Upper lobe of right lung (tissue), 1 donor: ENCODE data around the gene ZNF205. TPM values are rescaled to one million over a fixed set of nuclear protein-coding genes. Genes with fewer than 3 reads are reported as not detected.

Experiments used
- ATAC-seq: fragments of 200-7000 bp; cut with Tn5 transposase; one replicate; pipeline ENCODE4 v1.9.1; 2020; ENCODE audit warnings: mild to moderate bottlenecking, moderate library complexity
- DNase-seq: peaks from one replicate; pipeline ENCODE4 v3.0.0-alpha.2; 2020
- H3K27ac ChIP-seq: fragments of 200-600 bp; one replicate; pipeline ENCODE4 v1.8.0; 2022
- H3K27me3 ChIP-seq: fragments of 200-600 bp; one replicate; pipeline ENCODE4 v1.8.0; 2022; ENCODE audit warnings: mild to moderate bottlenecking
- H3K36me3 ChIP-seq: fragments of 200-600 bp; one replicate; pipeline ENCODE4 v1.8.0; 2022
- H3K4me1 ChIP-seq: fragments of 200-600 bp; one replicate; pipeline ENCODE4 v1.8.0; 2022
- H3K4me3 ChIP-seq: fragments of 200-600 bp; one replicate; pipeline ENCODE4 v1.8.0; 2022; ENCODE audit warnings: mild to moderate bottlenecking
- H3K9me3 ChIP-seq: fragments of 200-600 bp; one replicate; pipeline ENCODE4 v1.8.0; 2022
- intact Hi-C: fragments of 100-400 bp; cut with DNase I; formaldehyde crosslinking; loops from one replicate; pipeline ENCODE4 v1.11.0; 2022
- total RNA-seq: library from RNA; stranded (reverse); fragmentation: NEBNext Ultra II Directional; extraction: Animal tissue kit (Norgen Biotek cat#: 25700); gene quantifications from one replicate; pipeline ENCODE4 v1.2.1, GENCODE V29; 2021
- TF ChIP-seq, protein P1 (sequence below): fragments of 200-600 bp; IDR thresholded peaks from one replicate; pipeline ENCODE4 v1.8.0; 2022; ENCODE audit warnings: antibody characterized with exemption
- donor health status: DM: no; HTN: yes; CAD: no; lungs with severe emphysema.

The ZNF205 gene
- total RNA-seq, 1 donor from 2014 or later, result 11.7 TPM

- peaks cover 13% of the 10 kb centered on the region for H3K4me1 ChIP-seq
- peak overlapping the region; percentile 85 for H3K27ac ChIP-seq
- no peaks in the 10 kb centered on the region for H3K36me3 ChIP-seq
- H3K27me3 ChIP-seq, result no peaks in the 10 kb centered on the region
- peak overlapping the region; percentile 76 for H3K4me3 ChIP-seq
- DNase-seq, result peak; percentile 97
- H3K9me3 ChIP-seq, result no peaks in the 10 kb centered on the region
- TF ChIP-seq, protein P1, sequence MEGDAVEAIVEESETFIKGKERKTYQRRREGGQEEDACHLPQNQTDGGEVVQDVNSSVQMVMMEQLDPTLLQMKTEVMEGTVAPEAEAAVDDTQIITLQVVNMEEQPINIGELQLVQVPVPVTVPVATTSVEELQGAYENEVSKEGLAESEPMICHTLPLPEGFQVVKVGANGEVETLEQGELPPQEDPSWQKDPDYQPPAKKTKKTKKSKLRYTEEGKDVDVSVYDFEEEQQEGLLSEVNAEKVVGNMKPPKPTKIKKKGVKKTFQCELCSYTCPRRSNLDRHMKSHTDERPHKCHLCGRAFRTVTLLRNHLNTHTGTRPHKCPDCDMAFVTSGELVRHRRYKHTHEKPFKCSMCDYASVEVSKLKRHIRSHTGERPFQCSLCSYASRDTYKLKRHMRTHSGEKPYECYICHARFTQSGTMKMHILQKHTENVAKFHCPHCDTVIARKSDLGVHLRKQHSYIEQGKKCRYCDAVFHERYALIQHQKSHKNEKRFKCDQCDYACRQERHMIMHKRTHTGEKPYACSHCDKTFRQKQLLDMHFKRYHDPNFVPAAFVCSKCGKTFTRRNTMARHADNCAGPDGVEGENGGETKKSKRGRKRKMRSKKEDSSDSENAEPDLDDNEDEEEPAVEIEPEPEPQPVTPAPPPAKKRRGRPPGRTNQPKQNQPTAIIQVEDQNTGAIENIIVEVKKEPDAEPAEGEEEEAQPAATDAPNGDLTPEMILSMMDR, result no peak
- intact Hi-C loops, result no loop called here
- ATAC-seq, result peak; percentile 94
These were observed 38.2 kb downstream of the ZNF205 start for GRCh38 chr16:3150346-3151218.

GRCh38 chr16:3152027-3152276 is 39.6 kb downstream of the ZNF205 start:
- intact Hi-C loops, result no loop called here
- Histone ChIP-seq H3K36me3 (no peaks in the 10 kb centered on the region), H3K9me3 (no peaks in the 10 kb centered on the region), H3K4me1 (peaks cover 13% of the 10 kb centered on the region), H3K4me3 (peak overlapping the region; percentile 76), H3K27me3 (no peaks in the 10 kb centered on the region), H3K27ac (no peak overlapping the region)
- TF ChIP-seq, protein P1, result no peak
- DNase-seq (no peak), ATAC-seq (no peak)

DNA sequence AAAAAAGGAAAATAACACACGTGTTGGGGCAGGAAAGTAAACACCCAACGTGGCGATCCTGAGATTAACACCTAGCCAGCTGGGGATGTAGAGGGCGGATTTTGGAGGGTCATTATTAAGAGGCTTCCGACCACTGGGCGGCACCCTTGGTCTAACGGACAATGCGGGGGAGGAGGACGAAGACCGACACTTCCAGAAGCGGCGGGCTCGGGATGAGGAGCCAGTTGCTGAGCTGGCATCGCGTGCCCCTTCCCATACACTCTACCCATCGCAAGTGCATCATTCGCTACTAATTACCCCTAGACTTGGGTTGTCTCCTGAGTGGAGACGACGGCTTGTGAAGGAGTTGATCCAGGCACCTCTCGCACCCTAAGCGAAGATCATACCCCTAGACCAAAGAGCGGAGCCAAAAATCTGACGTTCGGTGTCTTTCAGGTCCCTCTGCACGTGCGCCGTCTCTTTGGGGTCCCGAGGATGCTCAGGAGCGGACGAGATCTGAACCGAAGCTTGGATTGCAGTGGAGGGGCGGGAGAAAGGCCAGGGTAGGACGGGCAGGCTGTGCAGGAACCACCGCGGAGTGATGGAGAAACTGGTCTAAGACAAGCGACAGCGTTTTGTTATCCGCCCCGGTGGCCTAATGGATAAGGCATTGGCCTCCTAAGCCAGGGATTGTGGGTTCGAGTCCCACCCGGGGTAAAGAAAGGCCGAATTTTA is 40.0 kb downstream of the ZNF205 start:
- H3K27ac ChIP-seq, result no peak overlapping the region
- H3K36me3 ChIP-seq, result no peaks in the 10 kb centered on the region
- no peaks in the 10 kb centered on the region for H3K9me3 ChIP-seq
- intact Hi-C loops, result no loop called here
- TF ChIP-seq, protein P1, result peak; percentile 32
- H3K27me3 ChIP-seq, result no peaks in the 10 kb centered on the region
- peak; percentile 40 for ATAC-seq
- H3K4me1 ChIP-seq, result peaks cover 16% of the 10 kb centered on the region
- DNase-seq, result peak; percentile 87
- H3K4me3 ChIP-seq, result peak overlapping the region; percentile 76

DNA sequence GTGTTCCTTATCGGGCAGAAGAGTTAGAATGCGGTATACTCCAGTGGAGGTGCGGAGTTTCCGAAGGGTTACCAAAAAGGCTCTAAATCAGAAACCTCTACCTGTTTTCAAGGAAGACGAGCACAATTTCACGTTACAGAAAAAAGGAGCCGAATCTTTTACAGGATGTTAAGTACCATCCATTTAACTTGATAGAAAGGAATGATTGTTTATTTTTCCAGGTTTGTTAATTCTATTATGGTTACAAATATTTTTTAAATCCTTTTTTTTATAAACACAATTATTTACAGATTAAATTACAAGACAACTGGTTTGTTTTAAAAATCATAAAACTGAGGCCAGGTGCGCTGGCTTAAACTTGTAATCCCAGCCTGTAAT is 40.6 kb downstream of the ZNF205 start:
- no peak for DNase-seq
- Histone ChIP-seq H3K4me3 (peak overlapping the region; percentile 76), H3K27ac (no peak overlapping the region)

DNA sequence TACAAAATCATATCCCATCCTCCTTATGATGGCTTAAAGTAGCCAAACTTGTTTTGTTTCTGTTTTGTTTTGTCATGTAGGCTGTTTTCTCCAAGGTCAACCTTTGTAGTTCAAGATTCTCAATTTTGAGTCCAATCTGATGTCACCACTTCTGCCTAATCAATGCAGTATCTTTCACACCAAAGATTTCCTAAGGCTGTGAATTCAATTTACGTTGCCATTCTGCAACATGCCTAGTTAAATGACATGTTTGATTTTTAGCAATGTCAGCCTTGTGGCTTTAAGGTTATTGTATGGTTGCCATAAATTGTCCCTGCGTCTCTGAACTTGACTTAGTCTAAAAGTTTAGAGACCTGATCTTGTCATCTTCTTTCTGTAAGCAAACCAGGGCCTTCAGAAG is 42.8 kb downstream of the ZNF205 start:
- Histone ChIP-seq H3K36me3 (no peaks in the 10 kb centered on the region), H3K4me1 (peaks cover 23% of the 10 kb centered on the region), H3K9me3 (no peaks in the 10 kb centered on the region), H3K27ac (no peak overlapping the region), H3K4me3 (no peak overlapping the region), H3K27me3 (no peaks in the 10 kb centered on the region)
- intact Hi-C loops, result no loop called here
- TF ChIP-seq, protein P1, result no peak
- ATAC-seq, result no peak
- no peak for DNase-seq

More for the DNA sequence above, 40.6 kb downstream of the ZNF205 start:
- Histone ChIP-seq H3K4me1 (peaks cover 22% of the 10 kb centered on the region), H3K9me3 (no peaks in the 10 kb centered on the region), H3K27me3 (no peaks in the 10 kb centered on the region), H3K36me3 (no peaks in the 10 kb centered on the region)
- intact Hi-C loops, result no loop called here
- no peak for ATAC-seq
- TF ChIP-seq, protein P1, result no peak
